Osteocyte (in vitro differentiated cells): ENCODE results near the gene IL1RAPL1. TPM values are rescaled to one million over a fixed set of nuclear protein-coding genes. Genes with fewer than 3 reads are reported as not detected.

Source experiments
- DNase-seq: peaks from one replicate; pipeline ENCODE4 v3.0.0; 2021; ENCODE audit warnings: mixed read lengths; ENCODE audit not compliant: unreplicated experiment; ENCODE audit errors: extremely low spot score
- H3K27ac Mint-ChIP-seq: one replicate; pipeline ENCODE4 v1.8.0; 2021; ENCODE audit warnings: mild to moderate bottlenecking, mixed read lengths; ENCODE audit not compliant: unreplicated experiment
- H3K27me3 Mint-ChIP-seq: one replicate; pipeline ENCODE4 v1.8.0; 2021; ENCODE audit warnings: mixed read lengths; ENCODE audit not compliant: unreplicated experiment
- H3K36me3 Mint-ChIP-seq: one replicate; pipeline ENCODE4 v1.8.0; 2021; ENCODE audit warnings: mixed read lengths; ENCODE audit not compliant: unreplicated experiment
- H3K4me1 Mint-ChIP-seq: one replicate; pipeline ENCODE4 v1.8.0; 2021; ENCODE audit warnings: mixed read lengths; ENCODE audit not compliant: unreplicated experiment
- H3K4me3 Mint-ChIP-seq: one replicate; pipeline ENCODE4 v1.8.0; 2021; ENCODE audit warnings: mild to moderate bottlenecking, moderate library complexity, mixed read lengths; ENCODE audit not compliant: unreplicated experiment
- H3K9me3 Mint-ChIP-seq: one replicate; pipeline ENCODE4 v1.8.0; 2021; ENCODE audit warnings: mixed read lengths; ENCODE audit not compliant: unreplicated experiment
- CTCF ChIP-seq: fragments of 200-600 bp; sonication (generic); IDR thresholded peaks from 2 replicates; pipeline ENCODE4 v1.5.0; 2021; ENCODE audit warnings: antibody characterized with exemption, mild to moderate bottlenecking, moderate library complexity
- total RNA-seq: library from RNA; stranded (reverse); gene quantifications from 2 replicates; pipeline ENCODE4 v1.2.1, GENCODE V29; 2021

The IL1RAPL1 gene
- total RNA-seq, 1 donor from 2014 or later: not detected

GRCh38 chrX:29376584-29376983, 789.3 kb downstream of the IL1RAPL1 start:
- TF ChIP-seq CTCF: no peak
- DNase-seq: no peak
- Mint-ChIP-seq H3K4me3 (no peak overlapping the region), H3K36me3 (no peaks in the 10 kb centered on the region), H3K27ac (no peak overlapping the region), H3K4me1 (no peaks in the 10 kb centered on the region), H3K27me3 (no peaks in the 10 kb centered on the region), H3K9me3 (peaks cover 45% of the 10 kb centered on the region)

GRCh38 chrX:29382811-29383210, 795.6 kb downstream of the IL1RAPL1 start:
- Mint-ChIP-seq H3K4me1 (no peaks in the 10 kb centered on the region), H3K27me3 (no peaks in the 10 kb centered on the region), H3K27ac (no peak overlapping the region), H3K4me3 (no peak overlapping the region), H3K36me3 (no peaks in the 10 kb centered on the region), H3K9me3 (peaks cover 16% of the 10 kb centered on the region)
- no peak for DNase-seq
- TF ChIP-seq CTCF: no peak

- TF ChIP-seq CTCF: no peak
- Mint-ChIP-seq H3K27ac (no peak overlapping the region), H3K27me3 (no peaks in the 10 kb centered on the region), H3K9me3 (no peaks in the 10 kb centered on the region), H3K4me3 (no peak overlapping the region), H3K4me1 (no peaks in the 10 kb centered on the region), H3K36me3 (no peaks in the 10 kb centered on the region)
- DNase-seq: no peak
Observed at GRCh38 chrX:29388509-29388908, 801.3 kb downstream of the IL1RAPL1 start.

GRCh38 chrX:29397506-29397905, 810.3 kb downstream of the IL1RAPL1 start:
- Mint-ChIP-seq H3K36me3 (no peaks in the 10 kb centered on the region), H3K4me3 (no peak overlapping the region), H3K9me3 (no peaks in the 10 kb centered on the region), H3K27ac (no peak overlapping the region), H3K4me1 (no peaks in the 10 kb centered on the region), H3K27me3 (no peaks in the 10 kb centered on the region)
- TF ChIP-seq CTCF: no peak
- DNase-seq: no peak

- H3K36me3 Mint-ChIP-seq: no peaks in the 10 kb centered on the region
- no peaks in the 10 kb centered on the region for H3K27me3 Mint-ChIP-seq
- TF ChIP-seq CTCF: no peak
- H3K4me3 Mint-ChIP-seq: no peak overlapping the region
- H3K4me1 Mint-ChIP-seq: no peaks in the 10 kb centered on the region
- DNase-seq: no peak
- peaks cover 9% of the 10 kb centered on the region for H3K9me3 Mint-ChIP-seq
- no peak overlapping the region for H3K27ac Mint-ChIP-seq
Observed at GRCh38 chrX:29407357-29407756, 820.1 kb downstream of the IL1RAPL1 start.
